Glomerular visceral epithelial cell (primary cell): ENCODE results near the gene DEAF1.

ENCODE experiments used
- DNase-seq: peaks from one replicate; pipeline ENCODE4 v3.0.0-alpha.2; 2016; ENCODE audit errors: extremely low spot score

DEAF1 gene

DNA sequence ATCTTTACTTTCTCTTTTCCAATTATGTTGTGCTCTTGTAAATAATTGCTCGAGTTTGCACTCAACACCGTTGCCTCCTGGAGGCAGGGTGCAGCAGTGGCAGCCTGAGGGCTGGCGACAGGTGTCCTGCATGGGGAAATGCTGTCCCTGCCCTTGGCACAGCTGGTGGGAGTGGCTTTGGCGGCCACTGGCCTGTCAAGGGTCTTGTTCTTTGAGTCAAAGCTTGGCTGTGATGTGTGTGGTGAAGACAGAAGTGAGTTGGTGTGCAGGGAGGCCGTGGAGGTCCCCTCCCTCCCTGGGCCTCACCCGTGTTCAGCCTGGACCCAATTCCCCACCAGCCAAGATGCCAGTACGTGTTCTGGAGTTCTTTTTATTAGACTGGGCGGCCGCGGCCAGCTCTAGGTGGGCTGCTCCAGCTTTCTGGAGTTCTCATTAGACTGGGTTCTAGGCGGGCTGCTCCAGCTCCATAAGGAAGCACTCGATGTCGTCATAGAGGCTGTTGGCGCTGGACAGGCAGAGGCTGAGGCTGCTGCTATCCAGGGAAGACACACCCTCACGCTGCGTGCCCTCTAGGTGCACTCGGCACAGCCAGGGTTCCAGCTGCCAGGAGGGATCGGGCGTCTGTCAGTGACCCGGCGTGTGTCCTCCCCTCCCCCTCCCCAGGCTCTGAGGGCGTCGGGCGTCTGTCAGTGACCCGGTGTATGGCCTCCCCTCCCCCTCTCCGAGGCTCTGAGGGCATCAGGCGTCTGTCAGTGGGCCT lies 82.6 kb downstream of the DEAF1 start:
- DNase-seq = peak; percentile 53

- DNase-seq = no peak
Measured at GRCh38 chr11:611001-611996, 83.7 kb downstream of the DEAF1 start.

DNA sequence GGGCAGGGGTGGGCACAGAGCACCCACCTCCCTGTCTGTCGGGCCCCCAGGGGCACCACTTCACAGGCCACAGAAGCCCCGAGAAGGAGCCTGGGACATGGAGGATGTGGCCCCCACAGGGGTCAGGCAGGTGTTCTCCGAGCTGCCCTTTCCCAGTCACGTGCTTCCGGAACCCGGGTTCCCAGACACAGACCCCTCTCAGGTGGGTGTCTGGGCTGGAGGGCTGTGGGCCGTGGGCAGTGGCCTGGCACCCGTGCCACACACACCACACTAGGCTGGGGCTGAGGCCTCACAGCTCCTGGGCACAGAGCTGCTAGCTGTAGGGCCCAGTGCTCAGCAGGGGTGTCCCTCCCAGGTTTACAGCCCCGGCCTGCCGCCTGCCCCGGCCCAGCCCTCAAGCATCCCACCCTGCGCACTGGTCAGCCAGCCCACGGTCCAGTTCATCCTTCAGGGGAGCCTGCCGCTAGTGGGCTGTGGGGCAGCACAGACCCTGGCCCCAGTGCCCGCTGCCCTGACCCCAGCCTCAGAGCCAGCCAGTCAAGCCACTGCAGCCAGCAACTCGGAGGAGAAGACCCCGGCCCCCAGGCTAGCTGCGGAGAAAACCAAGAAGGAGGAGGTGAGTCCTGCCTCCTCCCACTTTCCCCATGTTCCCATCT lies 84.7 kb downstream of the DEAF1 start:
- no peak for DNase-seq

DNA sequence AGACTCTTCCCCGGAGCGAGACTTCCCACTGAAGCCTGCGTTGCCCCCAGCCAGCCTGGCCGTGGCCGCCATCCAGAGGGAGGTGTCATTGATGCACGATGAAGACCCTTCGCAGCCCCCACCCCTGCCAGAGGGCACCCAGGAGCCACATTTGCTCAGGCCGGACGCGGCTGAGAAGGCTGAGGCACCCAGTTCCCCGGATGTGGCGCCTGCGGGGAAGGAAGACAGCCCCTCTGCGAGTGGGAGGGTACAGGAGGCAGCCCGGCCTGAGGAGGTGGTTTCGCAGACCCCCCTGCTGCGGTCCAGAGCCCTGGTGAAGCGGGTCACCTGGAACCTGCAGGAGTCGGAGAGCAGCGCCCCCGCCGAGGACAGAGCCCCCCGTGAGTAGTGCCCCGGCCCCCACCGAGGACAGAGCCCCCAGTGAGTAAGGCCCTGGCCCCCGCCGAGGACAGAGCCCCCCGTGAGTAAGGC lies 85.6 kb downstream of the DEAF1 start:
- DNase-seq = no peak

- DNase-seq = no peak
Measured at GRCh38 chr11:608791-609251, 86.2 kb downstream of the DEAF1 start.

DNA sequence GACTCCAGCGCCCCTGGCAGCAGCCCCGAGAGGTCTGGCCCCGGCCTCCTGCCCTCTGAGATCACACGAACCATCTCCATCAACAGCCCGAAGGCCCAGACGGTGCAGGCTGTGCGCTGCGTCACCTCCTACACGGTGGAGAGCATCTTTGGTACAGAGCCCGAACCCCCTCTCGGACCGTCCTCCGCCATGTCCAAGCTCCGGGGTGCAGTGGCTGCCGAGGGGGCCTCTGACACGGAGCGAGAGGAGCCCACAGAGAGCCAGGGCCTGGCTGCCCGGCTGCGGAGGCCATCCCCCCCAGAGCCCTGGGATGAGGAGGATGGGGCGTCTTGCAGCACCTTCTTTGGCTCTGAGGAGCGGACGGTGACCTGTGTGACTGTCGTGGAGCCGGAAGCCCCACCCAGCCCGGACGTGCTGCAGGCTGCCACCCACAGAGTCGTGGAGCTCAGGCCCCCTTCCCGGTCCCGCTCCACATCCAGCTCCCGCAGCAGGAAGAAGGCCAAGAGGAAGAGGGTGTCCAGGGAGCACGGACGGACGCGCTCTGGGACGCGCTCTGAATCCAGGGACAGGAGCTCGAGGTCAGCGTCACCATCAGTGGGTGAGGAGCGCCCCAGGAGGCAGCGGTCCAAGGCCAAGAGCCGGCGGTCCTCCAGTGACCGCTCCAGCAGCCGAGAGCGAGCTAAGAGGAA lies 86.9 kb downstream of the DEAF1 start:
- no peak for DNase-seq

DNA sequence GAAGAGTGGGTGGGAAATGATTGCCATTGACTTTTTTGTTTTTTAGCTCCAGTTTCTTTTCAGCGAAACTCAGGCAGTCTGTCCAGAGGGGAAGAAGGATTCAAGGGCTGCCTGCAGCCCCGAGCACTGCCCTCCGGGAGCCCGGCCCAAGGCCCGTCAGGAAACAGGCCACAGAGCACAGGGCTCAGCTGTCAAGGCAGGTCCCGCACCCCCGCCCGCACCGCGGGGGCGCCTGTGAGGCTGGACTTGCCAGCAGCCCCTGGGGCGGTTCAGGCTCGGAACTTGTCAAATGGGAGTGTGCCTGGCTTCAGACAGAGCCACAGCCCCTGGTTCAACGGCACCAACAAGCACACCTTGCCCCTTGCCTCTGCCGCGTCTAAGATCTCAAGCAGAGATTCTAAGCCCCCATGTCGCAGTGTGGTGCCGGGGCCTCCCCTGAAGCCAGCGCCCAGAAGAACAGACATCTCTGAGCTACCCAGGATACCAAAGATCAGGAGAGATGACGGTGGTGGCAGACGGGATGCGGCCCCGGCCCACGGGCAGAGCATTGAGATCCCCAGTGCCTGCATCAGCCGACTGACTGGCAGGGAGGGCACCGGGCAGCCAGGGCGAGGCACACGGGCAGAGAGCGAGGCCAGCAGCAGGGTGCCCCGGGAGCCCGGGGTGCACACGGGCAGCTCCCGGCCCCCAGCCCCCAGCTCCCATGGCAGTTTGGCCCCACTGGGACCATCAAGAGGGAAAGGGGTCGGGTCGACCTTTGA lies 87.8 kb downstream of the DEAF1 start:
- no peak for DNase-seq

GRCh38 chr11:606245-606644 lies 88.8 kb downstream of the DEAF1 start:
- peak; percentile 47 for DNase-seq

DNA sequence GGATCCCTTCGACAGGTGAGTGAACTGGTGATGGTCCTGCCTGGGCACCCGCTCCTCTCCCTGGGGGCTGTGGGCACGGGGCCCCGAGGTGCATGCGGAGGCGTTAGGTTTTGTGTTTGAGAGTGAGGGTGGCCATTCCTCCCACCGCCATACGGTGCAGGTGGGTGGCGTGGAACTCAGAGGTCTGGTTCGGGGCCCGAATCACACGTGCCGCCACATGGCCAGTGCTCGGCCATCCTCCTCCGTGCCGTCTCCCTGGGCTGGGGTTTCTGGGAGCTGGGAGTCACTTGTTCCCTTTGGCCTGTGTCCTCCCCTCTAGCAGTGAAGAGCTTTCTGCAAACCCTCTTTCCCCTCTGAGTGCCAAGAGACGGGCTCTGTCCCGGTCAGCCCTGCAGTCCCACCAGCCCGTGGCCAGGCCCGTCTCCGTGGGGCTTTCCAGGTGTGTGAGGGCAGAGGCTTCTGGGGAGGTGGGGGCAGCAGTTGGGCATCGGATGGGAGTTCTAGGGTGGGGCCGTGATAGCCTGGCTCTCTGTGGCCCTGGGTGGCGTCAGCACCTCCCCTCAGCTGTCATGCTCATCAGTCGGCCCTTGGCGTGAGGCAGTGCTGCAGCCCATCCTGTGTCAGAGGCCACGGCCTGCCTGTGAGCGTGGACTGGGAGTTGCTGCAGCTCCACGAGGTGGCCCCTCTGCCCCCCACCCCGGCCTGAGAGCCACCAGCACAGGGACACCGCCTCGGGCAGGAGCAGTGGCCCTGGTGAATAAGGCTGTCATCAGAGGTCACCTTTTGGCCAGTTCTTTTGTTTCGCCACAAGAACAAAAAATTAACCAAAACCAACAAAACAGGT lies 89.5 kb downstream of the DEAF1 start:
- no peak for DNase-seq

GRCh38 chr11:603154-603553 lies 91.9 kb downstream of the DEAF1 start:
- no peak for DNase-seq

- DNase-seq = no peak
Measured at GRCh38 chr11:601573-602245, 93.3 kb downstream of the DEAF1 start.

DNA sequence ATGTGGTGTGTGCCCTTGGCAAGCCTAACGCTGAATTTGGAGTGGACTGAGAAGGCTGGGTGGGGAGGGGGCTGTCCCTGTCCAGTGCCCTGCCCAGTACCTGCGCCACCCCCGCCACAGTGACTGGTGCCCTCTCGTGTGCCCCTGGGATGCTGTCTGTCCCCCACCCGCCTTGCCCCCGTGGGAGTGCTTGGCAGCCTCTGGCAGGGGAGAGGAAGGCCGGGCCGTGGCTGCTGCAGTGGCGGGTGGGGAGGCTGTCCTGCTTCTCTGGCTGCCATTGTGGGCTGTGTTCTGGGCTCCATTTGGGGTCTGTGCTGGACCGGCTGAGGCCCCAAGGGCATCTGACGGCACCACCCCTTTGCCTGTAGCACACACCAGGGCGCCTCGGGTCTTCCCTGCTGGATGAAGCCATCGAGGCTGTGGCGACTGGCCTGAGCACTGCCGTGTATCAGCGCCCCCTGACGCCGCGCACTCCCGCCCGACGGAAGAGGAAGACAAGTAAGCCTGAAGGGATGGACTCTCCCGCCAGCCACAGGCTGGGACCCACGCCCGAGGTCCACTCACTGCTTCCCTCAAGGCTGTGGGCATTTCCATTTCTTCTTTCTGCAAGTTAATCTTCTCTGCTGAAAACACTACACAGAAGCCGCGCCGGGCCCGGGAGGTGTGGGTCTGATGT lies 96.9 kb downstream of the DEAF1 start:
- no peak for DNase-seq

GRCh38 chr11:597166-597725 lies 97.8 kb downstream of the DEAF1 start:
- no peak for DNase-seq

DNA sequence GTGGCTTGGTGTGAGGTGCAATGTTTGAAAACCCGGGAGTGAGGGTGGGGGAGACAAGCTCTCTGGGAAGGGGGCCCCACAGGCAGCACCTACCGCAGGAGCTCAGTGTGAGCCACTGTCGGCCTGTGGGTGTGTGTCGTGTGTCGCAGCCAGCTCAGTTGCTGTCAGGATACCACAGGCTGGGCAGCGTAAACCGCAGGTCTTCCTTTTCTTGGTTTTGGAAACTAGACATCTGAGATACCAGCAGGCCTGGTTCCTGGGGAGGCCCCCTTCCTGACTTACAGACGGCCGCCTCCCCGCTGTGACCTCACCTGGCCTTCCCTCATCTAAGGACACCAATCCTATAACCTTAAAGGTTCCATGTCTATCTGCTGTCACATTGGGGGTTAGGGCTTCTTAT lies 98.6 kb downstream of the DEAF1 start:
- no peak for DNase-seq

DNA sequence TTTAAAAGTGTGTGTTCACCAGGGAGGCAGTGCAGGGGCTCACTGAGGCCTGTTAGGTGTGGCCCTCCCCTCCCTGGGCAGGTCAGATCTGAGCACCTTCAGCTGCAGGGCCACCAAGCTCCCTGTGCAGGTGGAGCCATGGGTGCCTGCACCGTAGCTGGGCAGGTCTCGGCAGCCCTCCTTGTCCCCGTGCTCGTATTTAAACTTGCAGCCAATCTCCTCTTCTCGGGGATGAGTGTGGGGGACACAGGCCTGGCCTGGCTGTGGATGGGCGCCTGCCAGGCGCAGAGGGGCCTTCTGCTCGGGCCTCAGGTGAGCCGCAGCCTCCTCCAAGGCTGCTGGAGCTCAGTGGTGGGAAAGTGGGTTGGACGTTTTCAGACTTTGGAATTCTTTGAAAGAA lies 99.6 kb downstream of the DEAF1 start:
- no peak for DNase-seq
